ENCODE measurements around the gene CSMD2.

Gene CSMD2

GRCh38 chr1:33970148-33970825 is 194.7 kb downstream of the CSMD2 start:
- in situ Hi-C loops (cut with MboI; ENCODE audit: low sequenced_read_pairs): no loop called here

DNA sequence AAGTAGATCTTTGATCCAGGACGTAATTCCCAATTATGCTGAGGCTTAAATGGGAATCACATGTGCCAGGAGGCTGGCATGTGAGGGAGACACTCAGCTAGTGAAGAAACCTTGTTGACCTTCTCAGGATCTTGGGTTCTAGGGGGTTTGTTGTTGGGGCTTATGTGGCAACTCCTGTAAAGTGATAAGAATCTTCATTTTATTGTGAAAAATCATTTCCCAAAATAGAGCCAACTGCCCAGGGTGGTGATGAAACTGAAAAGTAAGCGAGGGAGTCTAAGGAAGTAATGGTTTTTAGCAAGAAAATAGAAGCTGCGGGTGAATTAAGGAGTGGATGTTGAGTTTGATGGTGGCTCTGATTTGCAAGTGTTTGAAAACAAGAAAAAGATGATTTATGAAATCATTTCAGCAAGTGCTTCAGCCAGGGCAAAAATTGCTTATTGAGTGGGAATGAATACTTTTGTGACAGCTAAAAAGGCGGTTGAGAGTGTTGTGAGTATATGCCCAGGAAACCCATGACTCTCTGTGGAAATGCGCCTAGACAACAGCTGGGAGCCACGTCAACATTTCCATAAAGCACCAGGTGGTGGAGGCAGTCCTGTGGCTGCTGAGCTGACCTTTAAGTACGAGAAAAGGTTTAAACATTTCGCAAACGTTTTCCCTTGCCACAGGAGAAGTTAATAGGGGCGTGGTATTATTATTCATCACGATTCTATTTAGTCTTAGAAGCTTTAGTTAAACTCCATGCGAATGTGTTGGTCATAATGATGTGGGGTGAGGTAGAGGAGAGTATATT is 198.5 kb downstream of the CSMD2 start:
- in situ Hi-C loops (cut with MboI; ENCODE audit: low sequenced_read_pairs): no loop called here

DNA sequence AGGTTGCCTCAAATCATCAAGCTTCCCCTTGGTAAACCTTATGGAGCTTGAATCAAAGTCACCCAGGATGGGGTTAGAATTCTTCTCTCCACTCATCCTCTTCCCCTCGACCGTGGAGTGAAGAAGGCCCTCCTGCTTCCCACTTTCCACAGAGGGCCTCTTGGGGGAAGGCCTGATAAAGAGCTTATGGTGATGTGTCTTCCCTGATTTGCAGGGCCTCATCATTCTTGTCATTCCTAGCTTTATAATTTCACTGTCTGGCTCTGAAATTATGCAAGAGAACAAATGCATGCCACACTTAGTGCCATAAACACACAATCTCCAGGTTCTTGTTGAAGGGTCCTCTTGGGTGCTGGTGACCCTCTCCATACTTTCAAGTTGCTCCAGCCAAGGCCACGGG is 199.9 kb downstream of the CSMD2 start:
- in situ Hi-C loops (cut with MboI; ENCODE audit: low sequenced_read_pairs): no loop called here

GRCh38 chr1:33962061-33962460 is 203.0 kb downstream of the CSMD2 start:
- in situ Hi-C loops (cut with MboI; ENCODE audit: low sequenced_read_pairs): no loop called here

GRCh38 chr1:33960188-33960895 is 204.7 kb downstream of the CSMD2 start:
- in situ Hi-C loops (cut with MboI; ENCODE audit: low sequenced_read_pairs): no loop called here

DNA sequence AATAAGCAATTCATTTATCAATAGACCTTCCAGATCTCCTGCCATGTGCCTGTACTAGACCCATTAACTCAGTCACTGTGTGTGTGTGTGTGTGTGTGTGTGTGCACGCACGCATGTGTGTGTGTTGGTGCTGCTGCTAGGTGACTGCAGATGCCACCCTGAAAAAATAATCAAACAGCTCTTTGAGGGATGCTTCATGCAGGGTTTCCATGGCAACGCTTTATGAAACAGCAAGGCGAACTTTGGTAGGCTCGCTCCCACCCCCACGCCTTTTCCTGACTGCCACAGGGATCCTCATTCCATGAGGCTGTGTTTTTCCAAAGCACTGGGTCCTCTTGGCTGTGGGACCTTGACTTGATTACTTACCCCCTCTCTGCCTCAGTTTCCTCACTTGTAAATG is 207.2 kb downstream of the CSMD2 start:
- in situ Hi-C loops (cut with MboI; ENCODE audit: low sequenced_read_pairs): no loop called here

GRCh38 chr1:33955096-33955495 is 209.9 kb downstream of the CSMD2 start:
- in situ Hi-C loops (cut with MboI; ENCODE audit: low sequenced_read_pairs): no loop called here

DNA sequence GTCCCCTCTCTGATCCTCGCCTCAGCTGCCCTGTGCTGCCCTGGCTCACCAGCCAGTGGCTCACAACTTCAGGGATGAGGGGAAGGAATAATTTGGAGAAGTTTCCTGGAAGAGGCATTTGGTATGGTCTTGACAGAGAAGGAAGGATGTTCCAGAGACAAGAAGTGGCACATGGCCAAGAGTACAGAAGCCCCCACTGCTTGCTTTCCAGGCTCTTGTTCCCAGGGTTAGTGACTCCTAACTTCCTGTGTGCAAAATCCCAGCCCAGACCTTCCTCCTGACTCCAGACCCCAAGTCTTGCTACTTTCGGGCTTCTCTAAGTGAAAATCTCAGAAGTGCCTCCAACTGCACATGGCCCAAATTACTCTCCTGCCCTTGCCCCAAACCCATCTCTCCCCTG is 215.5 kb downstream of the CSMD2 start:
- in situ Hi-C loops (cut with MboI; ENCODE audit: low sequenced_read_pairs): no loop called here

DNA sequence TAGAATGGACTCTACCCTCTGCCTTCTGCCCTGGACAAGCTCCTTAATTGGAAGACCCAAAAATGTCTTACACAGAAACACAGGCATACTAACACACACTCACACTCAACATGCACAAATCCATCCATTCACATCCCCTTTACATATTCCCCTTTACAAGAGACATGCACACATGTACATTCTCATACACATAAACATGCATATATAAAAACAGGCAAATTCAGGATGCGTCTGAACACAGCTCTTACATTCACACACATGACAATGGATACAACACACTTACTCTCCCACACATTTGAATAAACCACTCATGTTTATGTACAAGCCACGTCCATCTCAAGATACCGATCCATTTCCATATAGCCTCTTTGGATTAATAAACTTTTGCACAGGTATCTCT is 216.7 kb downstream of the CSMD2 start:
- in situ Hi-C loops (cut with MboI; ENCODE audit: low sequenced_read_pairs): no loop called here

- in situ Hi-C loops (cut with MboI; ENCODE audit: low sequenced_read_pairs): no loop called here
Observed at GRCh38 chr1:33946836-33947235, 218.2 kb downstream of the CSMD2 start.

DNA sequence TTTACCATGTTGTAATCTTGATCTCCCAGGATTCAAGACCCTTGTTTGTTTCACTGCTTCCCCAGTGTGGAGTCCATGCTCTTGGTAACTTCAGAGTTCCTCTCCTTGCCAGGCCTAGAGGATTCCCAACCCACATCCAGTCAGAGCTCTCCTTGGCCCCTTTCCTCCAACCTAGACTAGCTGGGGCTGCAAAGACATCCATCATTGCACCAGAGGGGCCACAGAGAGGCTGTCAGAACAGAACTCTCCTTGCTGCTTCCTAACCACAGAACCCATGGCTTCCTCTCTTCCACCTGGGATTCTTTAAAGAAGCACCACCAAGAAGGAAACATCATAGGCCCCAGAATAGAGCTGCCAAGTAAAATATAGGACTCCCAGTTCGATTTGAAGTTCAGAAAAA is 220.2 kb downstream of the CSMD2 start:
- in situ Hi-C loops (cut with MboI; ENCODE audit: low sequenced_read_pairs): no loop called here

GRCh38 chr1:33943978-33944377 is 221.1 kb downstream of the CSMD2 start:
- in situ Hi-C loops (cut with MboI; ENCODE audit: low sequenced_read_pairs): no loop called here

- in situ Hi-C loops (cut with MboI; ENCODE audit: low sequenced_read_pairs): no loop called here
Observed at GRCh38 chr1:33932871-33933270, 232.2 kb downstream of the CSMD2 start.

DNA sequence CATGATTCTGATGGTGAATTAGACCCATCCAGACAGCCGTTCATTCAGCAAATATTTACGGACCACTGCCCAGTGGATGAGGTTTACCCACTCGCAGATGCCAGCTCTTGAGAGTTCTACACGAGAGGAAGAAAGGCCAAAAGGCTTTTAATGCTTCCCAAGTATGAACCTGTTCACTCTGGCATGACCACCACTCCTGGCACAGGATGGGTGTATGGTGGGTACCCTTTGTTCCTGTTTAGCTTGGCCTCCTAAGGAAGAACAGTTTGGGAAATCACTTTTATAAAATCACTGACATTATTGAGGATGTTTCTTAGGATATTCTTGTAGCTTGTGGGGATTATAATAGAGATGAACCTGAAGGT is 233.9 kb downstream of the CSMD2 start:
- in situ Hi-C loops (cut with MboI; ENCODE audit: low sequenced_read_pairs): no loop called here

- in situ Hi-C loops (cut with MboI; ENCODE audit: low sequenced_read_pairs): no loop called here
Observed at GRCh38 chr1:33930346-33931110, 234.5 kb downstream of the CSMD2 start.

DNA sequence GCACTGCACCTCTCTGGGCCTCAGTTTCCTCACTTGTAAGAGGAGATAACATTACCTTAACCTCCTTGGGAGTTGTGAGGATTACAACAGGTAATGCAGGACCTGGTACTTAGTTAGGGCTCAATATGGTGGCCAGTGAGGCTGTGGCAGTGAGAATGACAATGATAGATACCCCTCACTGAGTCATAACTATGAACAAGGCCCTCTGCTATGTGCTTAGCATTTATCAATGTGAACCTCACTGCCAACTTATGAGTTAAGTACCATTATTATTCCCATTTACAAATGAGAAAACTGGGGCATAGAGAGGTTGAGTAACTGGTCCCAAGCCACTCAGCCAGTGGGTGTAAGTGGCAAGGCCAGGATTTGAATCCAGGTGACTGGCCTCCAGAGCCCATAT is 236.8 kb downstream of the CSMD2 start:
- in situ Hi-C loops (cut with MboI; ENCODE audit: low sequenced_read_pairs): no loop called here

GRCh38 chr1:33927721-33928120 is 237.3 kb downstream of the CSMD2 start:
- in situ Hi-C loops (cut with MboI; ENCODE audit: low sequenced_read_pairs): no loop called here

- in situ Hi-C loops (cut with MboI; ENCODE audit: low sequenced_read_pairs): no loop called here
Observed at GRCh38 chr1:33925586-33925985, 239.4 kb downstream of the CSMD2 start.

- in situ Hi-C loops (cut with MboI; ENCODE audit: low sequenced_read_pairs): no loop called here
Observed at GRCh38 chr1:33921281-33921680, 243.7 kb downstream of the CSMD2 start.

DNA sequence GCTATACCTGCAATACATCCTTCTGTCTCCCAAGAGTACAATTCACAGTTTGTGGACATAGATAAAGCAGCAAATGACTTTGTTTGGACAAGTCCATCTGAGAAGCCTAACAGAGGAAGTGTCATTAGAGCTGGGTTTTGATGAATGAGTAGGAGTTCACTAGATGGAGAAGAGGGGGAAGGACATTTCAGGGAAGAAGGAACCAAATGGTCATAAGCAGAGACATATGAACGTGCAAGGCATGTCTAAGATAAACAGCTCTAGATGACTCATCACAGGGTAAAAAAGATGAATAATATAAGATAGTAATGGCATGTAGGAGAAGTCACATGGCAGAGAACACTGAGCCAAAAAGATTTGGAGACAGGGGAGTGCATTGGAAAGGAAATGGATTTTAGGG is 246.7 kb downstream of the CSMD2 start:
- in situ Hi-C loops (cut with MboI; ENCODE audit: low sequenced_read_pairs): no loop called here

- in situ Hi-C loops (cut with MboI; ENCODE audit: low sequenced_read_pairs): no loop called here
Observed at GRCh38 chr1:33916786-33917185, 248.2 kb downstream of the CSMD2 start.

Measured in HL-60/S4 treated with phorbol 12-myristate 13-acetate at 8.2 ng/mL for 4 days and 3 days (cell line).